ENCODE data around the gene HMGCL.

- TF ChIP-seq CTCF (conservative IDR thresholded peaks at IDR 0.05; ENCODE audit: low read length) (no peak), EZH2phosphoT487 (IDR thresholded peaks at IDR 0.05; ENCODE audit: borderline replicate concordance) (no peak)
Observed at GRCh38 chr1:23757812-23758211, 67.4 kb downstream of the HMGCL start.
